ENCODE results near the gene SMC4.
"Not testable (repeated sequence)": the region's sequence is repeated elsewhere in the genome, so short reads cannot be mapped to it uniquely, and the experiment has no call there.

The SMC4 gene

GRCh38 chr3:160399125-160400029 is at the start of gene SMC4, which contains the start of gene IFT80:
TSS of gene SMC4 (plus strand) at chr3:160399650. CDS start at chr3:160400827, 1,177 bp downstream.
TSS of gene IFT80 (minus strand) at chr3:160399225. CDS start at chr3:160384600, 14,625 bp downstream.
- DNase-seq (ENCODE audit: extremely low read depth in 1 of 2, low read depth in 1 of 2), result peak; percentile 84 to 92

GRCh38 chr3:160355826-160356225 is 43.6 kb upstream of the SMC4 start:
- no peak for DNase-seq (ENCODE audit: extremely low read depth in 1 of 2, low read depth in 1 of 2)

GRCh38 chr3:160362896-160363295 is 36.6 kb upstream of the SMC4 start:
- DNase-seq (ENCODE audit: extremely low read depth in 1 of 2, low read depth in 1 of 2), result not testable (repeated sequence)

GRCh38 chr3:160365869-160366522 is 33.5 kb upstream of the SMC4 start:
- no peak for DNase-seq (ENCODE audit: extremely low read depth in 1 of 2, low read depth in 1 of 2)

GRCh38 chr3:160368804-160369203 is 30.6 kb upstream of the SMC4 start:
- DNase-seq (ENCODE audit: extremely low read depth in 1 of 2, low read depth in 1 of 2), result no peak

GRCh38 chr3:160369784-160370183 is 29.7 kb upstream of the SMC4 start:
- no peak for DNase-seq (ENCODE audit: extremely low read depth in 1 of 2, low read depth in 1 of 2)

GRCh38 chr3:160370987-160371857 is 28.2 kb upstream of the SMC4 start:
- DNase-seq (ENCODE audit: extremely low read depth in 1 of 2, low read depth in 1 of 2), result no peak

GRCh38 chr3:160372780-160373179 is 26.7 kb upstream of the SMC4 start:
- DNase-seq (ENCODE audit: extremely low read depth in 1 of 2, low read depth in 1 of 2), result no peak

- DNase-seq (ENCODE audit: extremely low read depth in 1 of 2, low read depth in 1 of 2), result no peak
These were observed 25.8 kb upstream of the SMC4 start for GRCh38 chr3:160373655-160374054.

- DNase-seq (ENCODE audit: extremely low read depth in 1 of 2, low read depth in 1 of 2), result no peak
These were observed 25.0 kb upstream of the SMC4 start for GRCh38 chr3:160374472-160374871.

- no peak for DNase-seq (ENCODE audit: extremely low read depth in 1 of 2, low read depth in 1 of 2)
These were observed 24.5 kb upstream of the SMC4 start for GRCh38 chr3:160374925-160375324.

- DNase-seq (ENCODE audit: extremely low read depth in 1 of 2, low read depth in 1 of 2), result no peak
These were observed 22.8 kb upstream of the SMC4 start for GRCh38 chr3:160376681-160377080.

- DNase-seq (ENCODE audit: extremely low read depth in 1 of 2, low read depth in 1 of 2), result no peak
These were observed 20.9 kb upstream of the SMC4 start for GRCh38 chr3:160378331-160379109.

- DNase-seq (ENCODE audit: extremely low read depth in 1 of 2, low read depth in 1 of 2), result no peak
These were observed 19.7 kb upstream of the SMC4 start for GRCh38 chr3:160379628-160380214.

GRCh38 chr3:160381470-160381869 is 18.0 kb upstream of the SMC4 start:
- DNase-seq (ENCODE audit: extremely low read depth in 1 of 2, low read depth in 1 of 2), result no peak

- DNase-seq (ENCODE audit: extremely low read depth in 1 of 2, low read depth in 1 of 2), result no peak
These were observed 14.7 kb upstream of the SMC4 start for GRCh38 chr3:160384639-160385318.

- no peak for DNase-seq (ENCODE audit: extremely low read depth in 1 of 2, low read depth in 1 of 2)
These were observed 8.8 kb upstream of the SMC4 start for GRCh38 chr3:160390565-160391138.

GRCh38 chr3:160392798-160393197 is 6.7 kb upstream of the SMC4 start:
- no peak for DNase-seq (ENCODE audit: extremely low read depth in 1 of 2, low read depth in 1 of 2)
